ENCODE results near the gene CHCHD3.

CHCHD3 gene

GRCh38 chr7:132838313-132838712 is 243.6 kb downstream of the CHCHD3 start:
- DNase-seq (ENCODE audit: insufficient read length, low spot score) (no peak), FAIRE-seq (no peak)
- TF ChIP-seq POLR2A (IDR thresholded peaks at IDR 0.05; ENCODE audit: low read depth, low read length) (no peak), POLR2AphosphoS5 (IDR thresholded peaks at IDR 0.05; ENCODE audit: low read depth, low read length) (no peak), POU2F2 (IDR thresholded peaks at IDR 0.05; ENCODE audit: low read depth, low read length) (no peak), PAX5 (IDR thresholded peaks at IDR 0.05; ENCODE audit: insufficient read depth, low read length, severe bottlenecking) (no peak), SPI1 (IDR thresholded peaks at IDR 0.05; ENCODE audit: low read depth, low read length) (no peak), TAF1 (IDR thresholded peaks at IDR 0.05; ENCODE audit: low read depth, low read length) (no peak)

DNA sequence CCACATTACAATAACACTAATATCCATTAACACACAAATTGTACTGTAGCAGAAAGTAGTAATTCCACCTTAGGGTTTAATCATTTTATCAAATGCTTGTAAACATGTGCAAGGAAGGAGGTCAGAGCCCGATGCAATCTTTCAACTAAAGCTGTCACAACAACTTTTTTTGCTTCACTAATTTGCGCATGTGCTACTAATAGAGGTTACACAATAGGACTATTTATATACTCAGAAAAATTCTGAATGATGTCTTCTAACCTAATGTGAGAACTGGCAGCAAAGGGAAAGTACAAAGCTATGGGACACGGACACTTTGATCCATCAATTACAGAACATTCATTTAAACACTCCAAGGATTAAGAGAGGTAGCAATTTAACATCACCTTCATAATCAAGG is 244.4 kb downstream of the CHCHD3 start:
- FAIRE-seq = no peak
- no peak for DNase-seq (ENCODE audit: insufficient read length, low spot score)
- TF ChIP-seq POLR2A (IDR thresholded peaks at IDR 0.05; ENCODE audit: low read depth, low read length) = no peak
- TF ChIP-seq SPI1 (IDR thresholded peaks at IDR 0.05; ENCODE audit: low read depth, low read length) = no peak
- TF ChIP-seq POU2F2 (IDR thresholded peaks at IDR 0.05; ENCODE audit: low read depth, low read length) = no peak
- no peak for TF ChIP-seq PAX5 (IDR thresholded peaks at IDR 0.05; ENCODE audit: insufficient read depth, low read length, severe bottlenecking)
- TF ChIP-seq POLR2AphosphoS5 (IDR thresholded peaks at IDR 0.05; ENCODE audit: low read depth, low read length) = no peak
- no peak for TF ChIP-seq TAF1 (IDR thresholded peaks at IDR 0.05; ENCODE audit: low read depth, low read length)

- TF ChIP-seq POLR2A (IDR thresholded peaks at IDR 0.05; ENCODE audit: low read depth, low read length) = no peak
- TF ChIP-seq POU2F2 (IDR thresholded peaks at IDR 0.05; ENCODE audit: low read depth, low read length) = no peak
- TF ChIP-seq PAX5 (IDR thresholded peaks at IDR 0.05; ENCODE audit: insufficient read depth, low read length, severe bottlenecking) = no peak
- TF ChIP-seq SPI1 (IDR thresholded peaks at IDR 0.05; ENCODE audit: low read depth, low read length) = no peak
- TF ChIP-seq TAF1 (IDR thresholded peaks at IDR 0.05; ENCODE audit: low read depth, low read length) = no peak
- TF ChIP-seq POLR2AphosphoS5 (IDR thresholded peaks at IDR 0.05; ENCODE audit: low read depth, low read length) = no peak
- DNase-seq (ENCODE audit: insufficient read length, low spot score) (no peak), FAIRE-seq (no peak)
Observed at GRCh38 chr7:132836746-132837145, 245.1 kb downstream of the CHCHD3 start.

GRCh38 chr7:132830941-132831340 is 250.9 kb downstream of the CHCHD3 start:
- FAIRE-seq = no peak
- DNase-seq (ENCODE audit: insufficient read length, low spot score) = no peak
- TF ChIP-seq POU2F2 (IDR thresholded peaks at IDR 0.05; ENCODE audit: low read depth, low read length) = no peak
- no peak for TF ChIP-seq TAF1 (IDR thresholded peaks at IDR 0.05; ENCODE audit: low read depth, low read length)
- no peak for TF ChIP-seq SPI1 (IDR thresholded peaks at IDR 0.05; ENCODE audit: low read depth, low read length)
- no peak for TF ChIP-seq PAX5 (IDR thresholded peaks at IDR 0.05; ENCODE audit: insufficient read depth, low read length, severe bottlenecking)
- TF ChIP-seq POLR2A (IDR thresholded peaks at IDR 0.05; ENCODE audit: low read depth, low read length) = no peak
- no peak for TF ChIP-seq POLR2AphosphoS5 (IDR thresholded peaks at IDR 0.05; ENCODE audit: low read depth, low read length)

DNA sequence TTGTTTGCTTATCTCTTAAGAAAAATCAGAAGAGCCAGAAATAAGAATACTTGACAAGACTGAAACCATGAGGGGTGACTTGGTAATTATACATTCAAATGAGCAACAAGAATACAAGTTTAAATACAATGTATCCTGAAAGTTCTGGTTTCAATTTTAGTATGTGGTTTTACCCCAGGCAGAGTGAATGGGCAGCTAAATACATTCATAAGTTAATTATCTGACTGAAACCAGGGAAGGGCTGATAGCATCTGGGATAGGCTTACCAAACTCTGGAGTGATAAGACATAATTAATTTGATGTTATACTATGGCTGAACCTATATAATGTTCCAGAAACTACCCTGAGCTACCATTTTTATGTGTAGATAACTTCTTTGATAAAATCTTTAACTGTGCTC is 253.4 kb downstream of the CHCHD3 start:
- no peak for TF ChIP-seq TAF1 (IDR thresholded peaks at IDR 0.05; ENCODE audit: low read depth, low read length)
- TF ChIP-seq PAX5 (IDR thresholded peaks at IDR 0.05; ENCODE audit: insufficient read depth, low read length, severe bottlenecking) = no peak
- no peak for TF ChIP-seq POLR2A (IDR thresholded peaks at IDR 0.05; ENCODE audit: low read depth, low read length)
- no peak for TF ChIP-seq POLR2AphosphoS5 (IDR thresholded peaks at IDR 0.05; ENCODE audit: low read depth, low read length)
- no peak for TF ChIP-seq POU2F2 (IDR thresholded peaks at IDR 0.05; ENCODE audit: low read depth, low read length)
- TF ChIP-seq SPI1 (IDR thresholded peaks at IDR 0.05; ENCODE audit: low read depth, low read length) = no peak
- FAIRE-seq (no peak), DNase-seq (ENCODE audit: insufficient read length, low spot score) (no peak)

- no peak for DNase-seq (ENCODE audit: insufficient read length, low spot score)
- TF ChIP-seq POU2F2 (IDR thresholded peaks at IDR 0.05; ENCODE audit: low read depth, low read length) (no peak), POLR2A (IDR thresholded peaks at IDR 0.05; ENCODE audit: low read depth, low read length) (no peak), TAF1 (IDR thresholded peaks at IDR 0.05; ENCODE audit: low read depth, low read length) (no peak), PAX5 (IDR thresholded peaks at IDR 0.05; ENCODE audit: insufficient read depth, low read length, severe bottlenecking) (no peak), POLR2AphosphoS5 (IDR thresholded peaks at IDR 0.05; ENCODE audit: low read depth, low read length) (no peak), SPI1 (IDR thresholded peaks at IDR 0.05; ENCODE audit: low read depth, low read length) (no peak)
- no peak for FAIRE-seq
Observed at GRCh38 chr7:132825932-132826835, 255.7 kb downstream of the CHCHD3 start.

DNA sequence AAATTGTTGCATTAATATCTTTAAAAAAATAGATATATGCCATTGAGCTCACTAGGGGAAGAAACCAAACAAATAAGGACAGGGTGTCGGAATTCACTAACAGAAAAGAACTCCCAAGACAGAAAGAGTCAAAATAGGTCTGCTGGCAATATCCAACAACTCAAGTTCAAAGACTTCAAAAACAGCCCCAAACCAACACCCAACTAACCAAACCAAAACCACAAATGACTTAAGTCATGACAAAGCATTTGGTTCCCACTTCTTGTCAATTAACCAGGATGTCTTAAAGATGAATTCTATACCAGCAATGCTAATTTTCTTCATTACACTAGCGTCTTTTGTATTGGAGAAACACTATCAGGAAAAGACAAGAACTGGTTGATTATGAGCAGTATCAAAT is 256.7 kb downstream of the CHCHD3 start:
- DNase-seq (ENCODE audit: insufficient read length, low spot score) = no peak
- TF ChIP-seq PAX5 (IDR thresholded peaks at IDR 0.05; ENCODE audit: insufficient read depth, low read length, severe bottlenecking) (no peak), POLR2AphosphoS5 (IDR thresholded peaks at IDR 0.05; ENCODE audit: low read depth, low read length) (no peak), SPI1 (IDR thresholded peaks at IDR 0.05; ENCODE audit: low read depth, low read length) (no peak), TAF1 (IDR thresholded peaks at IDR 0.05; ENCODE audit: low read depth, low read length) (no peak), POLR2A (IDR thresholded peaks at IDR 0.05; ENCODE audit: low read depth, low read length) (no peak)
- no peak for FAIRE-seq

- DNase-seq (ENCODE audit: insufficient read length, low spot score) = no peak
- FAIRE-seq = no peak
- TF ChIP-seq POLR2A (IDR thresholded peaks at IDR 0.05; ENCODE audit: low read depth, low read length) = no peak
- TF ChIP-seq POLR2AphosphoS5 (IDR thresholded peaks at IDR 0.05; ENCODE audit: low read depth, low read length) = no peak
- no peak for TF ChIP-seq SPI1 (IDR thresholded peaks at IDR 0.05; ENCODE audit: low read depth, low read length)
- TF ChIP-seq PAX5 (IDR thresholded peaks at IDR 0.05; ENCODE audit: insufficient read depth, low read length, severe bottlenecking) = no peak
- TF ChIP-seq POU2F2 (IDR thresholded peaks at IDR 0.05; ENCODE audit: low read depth, low read length) = no peak
- TF ChIP-seq TAF1 (IDR thresholded peaks at IDR 0.05; ENCODE audit: low read depth, low read length) = no peak
Observed at GRCh38 chr7:132819648-132820047, 262.2 kb downstream of the CHCHD3 start.

GRCh38 chr7:132817949-132818348 is 263.9 kb downstream of the CHCHD3 start:
- DNase-seq (ENCODE audit: insufficient read length, low spot score) = no peak
- TF ChIP-seq POLR2AphosphoS5 (IDR thresholded peaks at IDR 0.05; ENCODE audit: low read depth, low read length) = no peak
- TF ChIP-seq POLR2A (IDR thresholded peaks at IDR 0.05; ENCODE audit: low read depth, low read length) = no peak
- TF ChIP-seq TAF1 (IDR thresholded peaks at IDR 0.05; ENCODE audit: low read depth, low read length) = no peak
- no peak for TF ChIP-seq POU2F2 (IDR thresholded peaks at IDR 0.05; ENCODE audit: low read depth, low read length)
- no peak for TF ChIP-seq SPI1 (IDR thresholded peaks at IDR 0.05; ENCODE audit: low read depth, low read length)
- TF ChIP-seq PAX5 (IDR thresholded peaks at IDR 0.05; ENCODE audit: insufficient read depth, low read length, severe bottlenecking) = no peak
- FAIRE-seq = no peak
